SK-N-SH (cell line): ENCODE measurements around the gene ZFP64. TPM values are rescaled to one million over a fixed set of nuclear protein-coding genes. Genes with fewer than 3 reads are reported as not detected.
"Not testable (repeated sequence)": the region's sequence is repeated elsewhere in the genome, so short reads cannot be mapped to it uniquely, and the experiment has no call there.

Source experiments
- CTCF ChIA-PET: fragments of 300-600, 350-600 bp; formaldehyde crosslinking; extraction: SDS; loops from one replicate; lab custom pipeline; 2021; lab: Yijun Ruan, JAX
- POLR2A ChIA-PET: fragments of 350-600 bp; sonication (Branson Sonifier 250); formaldehyde crosslinking; extraction: SDS; loops from one replicate; lab custom pipeline; 2020; ENCODE audit warnings: antibody characterized with exemption, inconsistent platforms; lab: Yijun Ruan, JAX
- DNase-seq: peaks from one replicate; pipeline ENCODE4 v3.0.0; 2012
- H2AFZ ChIP-seq: fragments of 200-600 bp; sonication (generic); 2 replicates; pipeline ENCODE4 v1.8.1; 2016; ENCODE audit warnings: antibody characterized with exemption, mild to moderate bottlenecking, low read depth
- H3F3A ChIP-seq: fragments of 200-600 bp; sonication (generic); replicated peaks from 2 replicates; pipeline ENCODE3; 2016; ENCODE audit warnings: antibody characterized with exemption, mild to moderate bottlenecking; ENCODE audit not compliant: insufficient read depth
- H3K27ac ChIP-seq, 2 experiments: fragments of 200-500 bp in 1 of 2; fragments of 200-600 bp in 1 of 2; sonication (Bioruptor generic) in 1 of 2; sonication (generic), shearing (Covaris generic) in 1 of 2; 2 replicates each; pipeline versions ENCODE4 v1.5.1 to v1.6.1; 2014 to 2016; ENCODE audit warnings: low read depth in 2 of 2, inconsistent platforms in 1 of 2, low read length in 1 of 2, mild to moderate bottlenecking in 1 of 2, mixed read lengths in 1 of 2
- H3K27me3 ChIP-seq: fragments of 200-600 bp; sonication (generic), shearing (Covaris generic); 2 replicates; pipeline ENCODE4 v1.6.1; 2016; ENCODE audit warnings: mixed run types; ENCODE audit not compliant: insufficient read depth
- H3K36me3 ChIP-seq, 2 experiments: fragments of 200-500 bp in 1 of 2; fragments of 200-600 bp in 1 of 2; sonication (Bioruptor generic) in 1 of 2; sonication (generic) in 1 of 2; replicated peaks in 1 of 2; 2 replicates each; pipeline versions ENCODE3 to v1.5.1; 2014 to 2016; ENCODE audit warnings: low read length in 1 of 2, mild to moderate bottlenecking in 1 of 2; ENCODE audit not compliant: insufficient read depth in 2 of 2, control insufficient read depth in 1 of 2
- H3K4me1 ChIP-seq, 2 experiments: fragments of 200-500 bp in 1 of 2; fragments of 200-600 bp in 1 of 2; sonication (Bioruptor generic) in 1 of 2; sonication (generic), shearing (Covaris generic) in 1 of 2; 2 replicates each; pipeline versions ENCODE4 v1.5.1 to v1.6.1; 2014 to 2016; ENCODE audit warnings: low read depth in 1 of 2, low read length in 1 of 2, mixed run types in 1 of 2; ENCODE audit not compliant: insufficient read depth in 2 of 2, control insufficient read depth in 1 of 2
- H3K4me2 ChIP-seq: fragments of 200-600 bp; sonication (generic), shearing (Covaris generic); 2 replicates; pipeline ENCODE4 v1.6.1; 2017; ENCODE audit warnings: mixed run types
- H3K4me3 ChIP-seq, 2 experiments: fragments of 200-500 bp in 1 of 2; fragments of 200-600 bp in 1 of 2; sonication (Bioruptor generic) in 1 of 2; sonication (generic), shearing (Covaris generic) in 1 of 2; 2 replicates each; pipeline versions ENCODE4 v1.5.1 to v1.8.1; 2014 to 2016; ENCODE audit warnings: low read depth in 2 of 2, inconsistent platforms in 1 of 2, low read length in 1 of 2, mild to moderate bottlenecking in 1 of 2, mixed read lengths in 1 of 2, moderate library complexity in 1 of 2
- H3K79me2 ChIP-seq: fragments of 200-600 bp; sonication (generic); 2 replicates; pipeline ENCODE4 v1.8.1; 2017; ENCODE audit warnings: mild to moderate bottlenecking; ENCODE audit not compliant: insufficient read depth
- H3K9ac ChIP-seq: fragments of 200-600 bp; sonication (generic); 2 replicates; pipeline ENCODE4 v1.6.1; 2017; ENCODE audit warnings: mixed run types
- H3K9me2 ChIP-seq: fragments of 200-600 bp; sonication (generic); 2 replicates; pipeline ENCODE4 v1.6.1; 2017; ENCODE audit warnings: mixed run types
- H3K9me3 ChIP-seq: fragments of 200-600 bp; sonication (generic); 2 replicates; pipeline ENCODE4 v1.6.1; 2017; ENCODE audit warnings: mixed run types, mild to moderate bottlenecking, moderate library complexity
- H4K20me1 ChIP-seq: fragments of 200-600 bp; sonication (generic); 2 replicates; pipeline ENCODE4 v1.6.1; 2017; ENCODE audit warnings: mild to moderate bottlenecking, mixed run types; ENCODE audit not compliant: insufficient read depth
- EP300 ChIP-seq, 2 experiments: IDR thresholded peaks; 2 replicates each; pipeline versions ENCODE4 v1.4.0 to v1.6.1; 2012; ENCODE audit warnings: borderline replicate concordance in 1 of 2, low read depth in 1 of 2, low read length in 1 of 2
- EZH2phosphoT487 ChIP-seq: fragments of 200-600 bp; sonication (generic); IDR thresholded peaks from 2 replicates; pipeline ENCODE4 v1.6.1; 2017; ENCODE audit warnings: low read depth, mixed run types, mild to moderate bottlenecking, antibody characterized with exemption, moderate library complexity, borderline replicate concordance
- FOSL2 ChIP-seq: IDR thresholded peaks from 2 replicates; pipeline ENCODE4 v1.4.0; 2012; ENCODE audit warnings: low read depth, mild to moderate bottlenecking, moderate library complexity, borderline replicate concordance
- FOXJ3 ChIP-seq: sonication (generic); formaldehyde crosslinking; IDR thresholded peaks from 2 replicates; pipeline ENCODE4 v1.5.1; 2020; ENCODE audit warnings: mild to moderate bottlenecking, missing genetic modification reagents
- FOXM1 ChIP-seq: IDR thresholded peaks from 2 replicates; pipeline ENCODE4 v1.4.0; 2012; ENCODE audit warnings: low read depth, mild to moderate bottlenecking
- GABPA ChIP-seq: IDR thresholded peaks from 2 replicates; pipeline ENCODE4 v1.4.0; 2012; ENCODE audit warnings: low read depth, mild to moderate bottlenecking
- GATA2 ChIP-seq: sonication (generic); formaldehyde crosslinking; IDR thresholded peaks from 2 replicates; pipeline ENCODE4 v1.5.0; 2020; ENCODE audit warnings: mild to moderate bottlenecking, missing genetic modification reagents
- MEF2A ChIP-seq: IDR thresholded peaks from 2 replicates; pipeline ENCODE4 v1.4.0; 2012; ENCODE audit warnings: low read depth, borderline replicate concordance
- NFIC ChIP-seq: IDR thresholded peaks from 2 replicates; pipeline ENCODE4 v1.4.0; 2012; ENCODE audit warnings: borderline replicate concordance
- NRF1 ChIP-seq: IDR thresholded peaks from 2 replicates; pipeline ENCODE4 v1.6.1; 2012; ENCODE audit warnings: low read depth, mild to moderate bottlenecking, low read length
- POLR2AphosphoS5 ChIP-seq: IDR thresholded peaks from 2 replicates; pipeline ENCODE4 v1.6.1; 2012; ENCODE audit warnings: low read depth, low read length
- RAD21 ChIP-seq: IDR thresholded peaks from 2 replicates; pipeline ENCODE4 v1.6.1; 2012; ENCODE audit warnings: mild to moderate bottlenecking, low read length
- RCOR1 ChIP-seq: fragments of 150-350 bp; IDR thresholded peaks from 2 replicates; pipeline ENCODE4 v1.6.1; 2017; ENCODE audit warnings: antibody characterized with exemption, low read length
- RFX5 ChIP-seq: IDR thresholded peaks from 2 replicates; pipeline ENCODE4 v1.6.1; 2012; ENCODE audit warnings: mild to moderate bottlenecking, improper control_type of control experiment, low read length
- SIN3A ChIP-seq: IDR thresholded peaks from 2 replicates; pipeline ENCODE4 v1.6.1; 2012; ENCODE audit warnings: low read depth, mild to moderate bottlenecking, low read length, moderate library complexity, borderline replicate concordance
- SMC3 ChIP-seq: IDR thresholded peaks from 2 replicates; pipeline ENCODE4 v1.6.1; 2012; ENCODE audit warnings: low read depth, low read length, improper control_type of control experiment
- TAF1 ChIP-seq: IDR thresholded peaks from 2 replicates; pipeline ENCODE4 v1.6.1; 2012; ENCODE audit warnings: low read depth, mild to moderate bottlenecking, low read length, moderate library complexity, borderline replicate concordance
- TCF12 ChIP-seq: IDR thresholded peaks from 2 replicates; pipeline ENCODE4 v1.4.0; 2012
- USF1 ChIP-seq: IDR thresholded peaks from 2 replicates; pipeline ENCODE4 v1.4.0; 2012; ENCODE audit warnings: low read depth, borderline replicate concordance
- YY1 ChIP-seq: IDR thresholded peaks from 2 replicates; pipeline ENCODE4 v1.4.0; 2012; ENCODE audit warnings: low read depth, mild to moderate bottlenecking
- WGBS: methylation state at CpG from one replicate; pipeline ENCODE4 v1.1.6; 2017; ENCODE audit warnings: low lambda C conversion rate; 5-methylcytosine and 5-hydroxymethylcytosine counted together
- polyA plus RNA-seq, 3 experiments: library from polyadenylated mRNA; depleted of rRNA; stranded (reverse); fragments of >200 nt; gene quantifications; 2 replicates each; pipeline ENCODE4 v1.2.3, GENCODE V29; 2012
- TF ChIP-seq, protein P1 (sequence below): fragments of 200-600 bp; sonication (generic); IDR thresholded peaks from 2 replicates; pipeline ENCODE4 v1.6.1; 2017; ENCODE audit warnings: antibody characterized with exemption, mild to moderate bottlenecking, moderate library complexity
- TF ChIP-seq, protein P2 (sequence below): IDR thresholded peaks from 2 replicates; pipeline ENCODE4 v1.4.0; 2012; ENCODE audit warnings: low read depth
- TF ChIP-seq, protein P3 (sequence below): fragments of 150-350 bp; IDR thresholded peaks from 2 replicates; pipeline ENCODE4 v1.6.1; 2016; ENCODE audit warnings: mild to moderate bottlenecking, low read depth, low read length

The ZFP64 gene
- polyA plus RNA-seq, 1 of the 3 experiments (the other 2 are of a cell fraction): 12.8 TPM

- ChIA-PET POLR2A (no interaction called here), CTCF (interaction anchor here (0.8 to 2.3 kb wide), 3 partner anchors 10 to 12 kb away, joined by 3 to 11 read pairs (median 10); no protein-coding TSS in a partner anchor)
- H3K9ac ChIP-seq: no peak overlapping the region
- no peak overlapping the region for H3K27ac ChIP-seq
- H3K9me3 ChIP-seq: no peaks in the 10 kb centered on the region
- H3K36me3 ChIP-seq: no peaks in the 10 kb centered on the region
- no peaks in the 10 kb centered on the region for H4K20me1 ChIP-seq
- H3K9me2 ChIP-seq: no peaks in the 10 kb centered on the region
- peaks cover 3% of the 10 kb centered on the region for H3F3A ChIP-seq
- H3K79me2 ChIP-seq: no peaks in the 10 kb centered on the region
- H2AFZ ChIP-seq: no peak overlapping the region
- no peak overlapping the region for H3K4me2 ChIP-seq
- no peaks in the 10 kb centered on the region for H3K4me1 ChIP-seq
- no peak overlapping the region for H3K4me3 ChIP-seq
- WGBS: 94% methylated on average over 5 of the region's 5 CpGs
- DNase-seq: no peak
- TF ChIP-seq FOXM1 (no peak), EZH2phosphoT487 (no peak), FOSL2 (no peak), RFX5 (no peak), MEF2A (no peak), TAF1 (no peak), FOXJ3 (CRISPR knock-in tag) (no peak), RCOR1 (no peak), NFIC (no peak), SMC3 (no peak), POLR2AphosphoS5 (no peak), GABPA (no peak), SIN3A (no peak), RAD21 (no peak), GATA2 (CRISPR knock-in tag) (no peak), NRF1 (no peak), EP300 (IDR thresholded peaks at IDR 0.05; ENCODE audit: borderline replicate concordance in 1 of 2, low read depth in 1 of 2, low read length in 1 of 2) (no peak)
- TF ChIP-seq, protein P1, sequence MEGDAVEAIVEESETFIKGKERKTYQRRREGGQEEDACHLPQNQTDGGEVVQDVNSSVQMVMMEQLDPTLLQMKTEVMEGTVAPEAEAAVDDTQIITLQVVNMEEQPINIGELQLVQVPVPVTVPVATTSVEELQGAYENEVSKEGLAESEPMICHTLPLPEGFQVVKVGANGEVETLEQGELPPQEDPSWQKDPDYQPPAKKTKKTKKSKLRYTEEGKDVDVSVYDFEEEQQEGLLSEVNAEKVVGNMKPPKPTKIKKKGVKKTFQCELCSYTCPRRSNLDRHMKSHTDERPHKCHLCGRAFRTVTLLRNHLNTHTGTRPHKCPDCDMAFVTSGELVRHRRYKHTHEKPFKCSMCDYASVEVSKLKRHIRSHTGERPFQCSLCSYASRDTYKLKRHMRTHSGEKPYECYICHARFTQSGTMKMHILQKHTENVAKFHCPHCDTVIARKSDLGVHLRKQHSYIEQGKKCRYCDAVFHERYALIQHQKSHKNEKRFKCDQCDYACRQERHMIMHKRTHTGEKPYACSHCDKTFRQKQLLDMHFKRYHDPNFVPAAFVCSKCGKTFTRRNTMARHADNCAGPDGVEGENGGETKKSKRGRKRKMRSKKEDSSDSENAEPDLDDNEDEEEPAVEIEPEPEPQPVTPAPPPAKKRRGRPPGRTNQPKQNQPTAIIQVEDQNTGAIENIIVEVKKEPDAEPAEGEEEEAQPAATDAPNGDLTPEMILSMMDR: no peak
- no peaks in the 10 kb centered on the region for H3K27me3 ChIP-seq
These were observed 51.6 kb downstream of the ZFP64 start for GRCh38 chr20:52139986-52140385.

- Histone ChIP-seq H3K9me3 (no peaks in the 10 kb centered on the region), H3K27ac (no peak overlapping the region), H3K27me3 (no peaks in the 10 kb centered on the region), H3K9ac (no peak overlapping the region), H3K4me3 (no peak overlapping the region), H2AFZ (no peak overlapping the region), H3F3A (peaks cover 3% of the 10 kb centered on the region), H4K20me1 (no peaks in the 10 kb centered on the region), H3K79me2 (no peaks in the 10 kb centered on the region), H3K4me2 (no peak overlapping the region), H3K9me2 (no peaks in the 10 kb centered on the region), H3K4me1 (no peaks in the 10 kb centered on the region), H3K36me3 (no peaks in the 10 kb centered on the region)
- POLR2A ChIA-PET: no interaction called here
- TF ChIP-seq GABPA (no peak), POLR2AphosphoS5 (no peak), TCF12 (no peak), MEF2A (no peak), USF1 (no peak), YY1 (no peak), RAD21 (no peak)
- TF ChIP-seq, protein P2, sequence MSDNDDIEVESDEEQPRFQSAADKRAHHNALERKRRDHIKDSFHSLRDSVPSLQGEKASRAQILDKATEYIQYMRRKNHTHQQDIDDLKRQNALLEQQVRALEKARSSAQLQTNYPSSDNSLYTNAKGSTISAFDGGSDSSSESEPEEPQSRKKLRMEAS: no peak
- TF ChIP-seq, protein P3, sequence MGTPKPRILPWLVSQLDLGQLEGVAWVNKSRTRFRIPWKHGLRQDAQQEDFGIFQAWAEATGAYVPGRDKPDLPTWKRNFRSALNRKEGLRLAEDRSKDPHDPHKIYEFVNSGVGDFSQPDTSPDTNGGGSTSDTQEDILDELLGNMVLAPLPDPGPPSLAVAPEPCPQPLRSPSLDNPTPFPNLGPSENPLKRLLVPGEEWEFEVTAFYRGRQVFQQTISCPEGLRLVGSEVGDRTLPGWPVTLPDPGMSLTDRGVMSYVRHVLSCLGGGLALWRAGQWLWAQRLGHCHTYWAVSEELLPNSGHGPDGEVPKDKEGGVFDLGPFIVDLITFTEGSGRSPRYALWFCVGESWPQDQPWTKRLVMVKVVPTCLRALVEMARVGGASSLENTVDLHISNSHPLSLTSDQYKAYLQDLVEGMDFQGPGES: no peak
- no peak for DNase-seq
- CTCF ChIA-PET: no interaction called here
- WGBS: 90% methylated on average over 4 of the region's 4 CpGs
These were observed 53.7 kb downstream of the ZFP64 start for GRCh38 chr20:52137850-52138249.

DNA sequence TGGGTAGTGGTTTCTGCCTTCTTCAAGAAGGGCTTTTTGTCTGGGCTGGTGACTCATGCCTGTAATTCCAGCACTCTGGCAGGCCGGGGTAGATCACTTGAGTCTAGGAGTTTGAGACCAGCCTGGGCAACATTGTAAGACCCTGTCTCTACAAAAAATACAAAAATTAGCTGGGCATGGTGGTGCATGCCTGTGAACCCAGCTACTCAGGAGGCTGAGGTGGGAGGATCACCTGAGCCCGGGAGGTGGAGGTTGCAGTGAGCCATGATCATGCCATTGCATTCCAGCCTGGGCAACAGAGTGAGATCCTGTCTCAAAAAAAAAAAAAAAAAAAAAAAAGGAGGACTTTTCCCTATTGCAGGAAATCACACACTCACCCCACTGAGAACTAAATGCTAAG is 57.9 kb downstream of the ZFP64 start:
- H3K4me3 ChIP-seq, H3K9me2 ChIP-seq, H3K79me2 ChIP-seq, H3K27me3 ChIP-seq, POLR2A ChIA-PET, H3K4me1 ChIP-seq, H4K20me1 ChIP-seq, H3K9ac ChIP-seq, DNase-seq, H3F3A ChIP-seq, H3K9me3 ChIP-seq, H2AFZ ChIP-seq, H3K27ac ChIP-seq, H3K36me3 ChIP-seq, H3K4me2 ChIP-seq: not testable (repeated sequence)
- WGBS: 87% methylated on average over 2 of the region's 2 CpGs
- CTCF ChIA-PET: interaction anchor here (1.1 kb wide), 1 partner anchor 58 kb away, joined by 3 read pairs; the partner anchor contains the start of gene ZFP64
